H1 (cell line): Measurements from ENCODE around the gene CSE1L. TPM values are rescaled to one million over a fixed set of nuclear protein-coding genes. Genes with fewer than 3 reads are reported as not detected.
"Not testable (repeated sequence)": the region's sequence is repeated elsewhere in the genome, so short reads cannot be mapped to it uniquely, and the experiment has no call there.

ENCODE experiments used
- CTCF ChIA-PET: fragments of 300-600 bp; sonication (Branson Sonifier 250); formaldehyde crosslinking; loops from one replicate; lab custom pipeline; 2021; ENCODE audit not compliant: partially characterized antibody; lab: Charles Lee
- POLR2A ChIA-PET: fragments of 300-600 bp; sonication (Branson Sonifier 250); formaldehyde crosslinking; loops from one replicate; lab custom pipeline; 2021; ENCODE audit warnings: inconsistent platforms; ENCODE audit not compliant: partially characterized antibody; lab: Charles Lee
- DNase-seq, 2 experiments: peaks; one replicate each; pipeline versions ENCODE4 v3.0.0 to v3.0.0-alpha.2; 2010 to 2022; ENCODE audit warnings: low spot score in 2 of 2, low read depth in 1 of 2, mixed read lengths in 1 of 2
- FAIRE-seq: peaks from 2 replicates; lab custom pipeline; 2011; peaks lifted over from hg19 to GRCh38; lab: Jason Lieb, UNC
- H2AFZ ChIP-seq: 2 replicates; pipeline ENCODE4 v1.8.1; 2012; ENCODE audit warnings: low read length, inconsistent platforms
- H2AK5ac ChIP-seq: 2 replicates; pipeline ENCODE4 v1.6.1; 2013; ENCODE audit warnings: low read depth, low read length
- H2BK120ac ChIP-seq: replicated peaks from 2 replicates; pipeline ENCODE3; 2013; ENCODE audit warnings: low read depth, low read length, inconsistent platforms
- H2BK12ac ChIP-seq: 2 replicates; pipeline ENCODE4 v1.6.1; 2013; ENCODE audit warnings: low read depth, low read length
- H2BK15ac ChIP-seq: 2 replicates; pipeline ENCODE4 v1.6.1; 2013; ENCODE audit warnings: low read length
- H2BK20ac ChIP-seq: 2 replicates; pipeline ENCODE4 v1.6.1; 2013; ENCODE audit warnings: low read length
- H2BK5ac ChIP-seq: 2 replicates; pipeline ENCODE4 v1.6.1; 2013; ENCODE audit warnings: low read depth, low read length
- H3K14ac ChIP-seq: 2 replicates; pipeline ENCODE4 v1.6.1; 2013; ENCODE audit warnings: inconsistent platforms; ENCODE audit not compliant: insufficient read length
- H3K18ac ChIP-seq: 2 replicates; pipeline ENCODE4 v1.6.1; 2013; ENCODE audit warnings: low read length; ENCODE audit errors: extremely low read depth
- H3K23ac ChIP-seq: 2 replicates; pipeline ENCODE4 v1.6.1; 2013; ENCODE audit warnings: inconsistent platforms; ENCODE audit not compliant: insufficient read length
- H3K23me2 ChIP-seq: 2 replicates; pipeline ENCODE4 v1.6.1; 2013; ENCODE audit warnings: low read depth, low read length
- H3K27ac ChIP-seq: 2 replicates; pipeline ENCODE4 v1.6.1; 2011; ENCODE audit warnings: low read depth, low read length, inconsistent platforms
- H3K27me3 ChIP-seq, 4 experiments: replicated peaks in 1 of 4; 1 replicate in 1 of 4; 2 replicates in 3 of 4; pipeline versions ENCODE4 v1.6.1 to v1.8.1; 2011 to 2013; ENCODE audit warnings: low read length in 3 of 4, mild to moderate bottlenecking in 3 of 4, inconsistent platforms in 2 of 4, mixed read lengths in 2 of 4, moderate library complexity in 1 of 4; ENCODE audit not compliant: control insufficient read depth in 3 of 4, insufficient read depth in 3 of 4; ENCODE audit errors: extremely low read depth in 1 of 4
- H3K36me3 ChIP-seq, 4 experiments: 2 replicates each; pipeline versions ENCODE4 v1.6.1 to v1.8.1; 2011 to 2013; ENCODE audit warnings: mild to moderate bottlenecking in 4 of 4, low read length in 3 of 4, moderate library complexity in 2 of 4, control low read depth in 1 of 4, inconsistent platforms in 1 of 4; ENCODE audit not compliant: insufficient read depth in 4 of 4, control insufficient read depth in 2 of 4
- H3K4ac ChIP-seq: replicated peaks from 2 replicates; pipeline ENCODE3; 2013; ENCODE audit warnings: low read length, low read depth, mixed read lengths, inconsistent platforms; ENCODE audit not compliant: insufficient read length
- H3K4me1 ChIP-seq, 4 experiments: replicated peaks in 1 of 4; 1 replicate in 1 of 4; 2 replicates in 3 of 4; pipeline versions ENCODE4 v1.6.1 to v1.8.1; 2011 to 2013; ENCODE audit warnings: low read length in 3 of 4, inconsistent platforms in 2 of 4, mixed read lengths in 1 of 4; ENCODE audit not compliant: insufficient read depth in 4 of 4, control insufficient read depth in 3 of 4
- H3K4me2 ChIP-seq, 2 experiments: 2 replicates each; pipeline versions ENCODE4 v1.6.1 to v1.8.1; 2011 to 2013; ENCODE audit warnings: low read depth in 2 of 2, low read length in 2 of 2, control low read depth in 1 of 2, inconsistent platforms in 1 of 2, mild to moderate bottlenecking in 1 of 2; ENCODE audit not compliant: insufficient read depth in 1 of 2
- H3K4me3 ChIP-seq, 4 experiments: fragments of 200-600, 300-600 bp in 1 of 4; sonication (generic), shearing (Covaris generic), sonication (Bioruptor Twin) in 1 of 4; 2 replicates each; pipeline versions ENCODE4 v1.5.1 to v1.8.1; 2011 to 2016; ENCODE audit warnings: low read length in 4 of 4, low read depth in 3 of 4, control low read depth in 2 of 4, inconsistent platforms in 2 of 4, mild to moderate bottlenecking in 2 of 4, mixed read lengths in 1 of 4, moderate library complexity in 1 of 4; ENCODE audit not compliant: insufficient read depth in 2 of 4; ENCODE audit errors: extremely low read depth in 1 of 4
- H3K56ac ChIP-seq: replicated peaks from 2 replicates; pipeline ENCODE3; 2013; ENCODE audit warnings: low read depth, mild to moderate bottlenecking, mixed read lengths, low read length, inconsistent platforms; ENCODE audit not compliant: insufficient read length
- H3K79me1 ChIP-seq: 2 replicates; pipeline ENCODE4 v1.6.1; 2013; ENCODE audit warnings: low read depth, low read length, control low read depth
- H3K79me2 ChIP-seq, 2 experiments: 2 replicates each; pipeline versions ENCODE4 v1.6.1 to v1.8.1; 2012 to 2013; ENCODE audit warnings: low read length in 2 of 2, mild to moderate bottlenecking in 2 of 2, inconsistent platforms in 1 of 2; ENCODE audit not compliant: insufficient read depth in 2 of 2, control insufficient read depth in 1 of 2
- H3K9ac ChIP-seq, 4 experiments: replicated peaks in 1 of 4; 1 replicate in 1 of 4; 2 replicates in 3 of 4; pipeline versions ENCODE4 v1.6.1 to v1.8.1; 2011 to 2013; ENCODE audit warnings: low read depth in 3 of 4, low read length in 3 of 4, control low read depth in 2 of 4, mild to moderate bottlenecking in 2 of 4, moderate library complexity in 2 of 4, inconsistent platforms in 1 of 4; ENCODE audit errors: extremely low read depth in 1 of 4
- H3K9me3 ChIP-seq, 2 experiments: 2 replicates each; pipeline versions ENCODE4 v1.6.1 to v1.8.1; 2012 to 2013; ENCODE audit warnings: mild to moderate bottlenecking in 2 of 2, moderate library complexity in 2 of 2, control low read depth in 1 of 2, inconsistent platforms in 1 of 2, low read depth in 1 of 2, low read length in 1 of 2, mixed read lengths in 1 of 2; ENCODE audit not compliant: insufficient read depth in 2 of 2
- H4K20me1 ChIP-seq, 2 experiments: replicated peaks in 1 of 2; 2 replicates each; pipeline versions ENCODE3 to v1.8.1; 2011 to 2013; ENCODE audit warnings: inconsistent platforms in 2 of 2, low read length in 2 of 2, mild to moderate bottlenecking in 1 of 2; ENCODE audit not compliant: insufficient read depth in 2 of 2, control insufficient read depth in 1 of 2
- H4K5ac ChIP-seq: 2 replicates; pipeline ENCODE4 v1.6.1; 2013; ENCODE audit warnings: low read length, low read depth, mixed read lengths, inconsistent platforms; ENCODE audit not compliant: insufficient read length
- H4K8ac ChIP-seq: 2 replicates; pipeline ENCODE4 v1.8.0; 2013; ENCODE audit warnings: mild to moderate bottlenecking, moderate library complexity, low read length, inconsistent platforms; ENCODE audit not compliant: insufficient read depth; ENCODE audit errors: extremely low read depth
- H4K91ac ChIP-seq: replicated peaks from 2 replicates; pipeline ENCODE3; 2013; ENCODE audit warnings: low read length, mixed read lengths, inconsistent platforms; ENCODE audit not compliant: insufficient read length
- WGBS, 2 experiments: shearing (Covaris generic) in 1 of 2; methylation state at CpG; one replicate each; pipeline versions ENCODE4 v1.1.6 to v1.1.7; 2013 to 2015; ENCODE audit warnings: low lambda C conversion rate in 2 of 2, mixed read lengths in 2 of 2, inconsistent platforms in 1 of 2, low coverage in 1 of 2, missing lambda C conversion rate in 1 of 2; ENCODE audit not compliant: insufficient replicate concordance in 2 of 2, insufficient coverage in 1 of 2, insufficient read length in 1 of 2; ENCODE audit errors: extremely low coverage in 1 of 2, missing lambda C conversion rate in 1 of 2; 5-methylcytosine and 5-hydroxymethylcytosine counted together
- polyA plus RNA-seq, 7 experiments: library from polyadenylated mRNA; depleted of rRNA in 3 of 7; stranded (reverse) in 5 of 7; unstranded in 2 of 7; fragments of >200 nt in 5 of 7; fragments of 200-250 nt in 2 of 7; gene quantifications; 1 replicate in 5 of 7; 2 replicates in 1 of 7; 4 replicates in 1 of 7; pipeline versions ENCODE4 v1.2.1 to v1.2.3, GENCODE V29; 2011 to 2013; ENCODE audit warnings: missing spikeins in 2 of 7, mixed read lengths in 2 of 7
- total RNA-seq: library from RNA; stranded (reverse); fragmentation: NEBNext Ultra II Directional; extraction: Animal tissue kit (Norgen Biotek cat#: 25700); gene quantifications from 2 replicates; pipeline ENCODE4 v1.2.1, GENCODE V29; 2021

CSE1L gene
- total and polyA plus RNA-seq, 2 of the 8 experiments (the other 6 are each of a cell fraction or from before 2014, with no cell fraction given): 94.1 to 269 TPM

GRCh38 chr20:49082295-49082694 lies 36.2 kb downstream of the CSE1L start:
- H3K56ac ChIP-seq, H4K20me1 ChIP-seq, H3K23ac ChIP-seq, H3K4me1 ChIP-seq, H3K4ac ChIP-seq, H2BK120ac ChIP-seq, H3K79me1 ChIP-seq, H4K91ac ChIP-seq, H2BK15ac ChIP-seq, H2AK5ac ChIP-seq, H2BK5ac ChIP-seq, H3K14ac ChIP-seq, H2BK12ac ChIP-seq, FAIRE-seq, H2BK20ac ChIP-seq, H4K5ac ChIP-seq, H3K27me3 ChIP-seq, H3K9ac ChIP-seq, H3K27ac ChIP-seq, H3K9me3 ChIP-seq, H3K79me2 ChIP-seq, H3K23me2 ChIP-seq, H3K4me3 ChIP-seq, H4K8ac ChIP-seq, H3K4me2 ChIP-seq, H2AFZ ChIP-seq, H3K18ac ChIP-seq, DNase-seq: not testable (repeated sequence)
- CTCF ChIA-PET: interaction anchor here (0.7 kb wide), 1 partner anchor 22 kb away, joined by 3 read pairs; no protein-coding TSS in a partner anchor
- 93% methylated on average over 12 of the region's 12 CpGs; no CpG with 5 or more reads in 1 of the 2 experiments for WGBS, 2 experiments
- H3K36me3 ChIP-seq: peaks cover 41 to 99% (median 78%) of the 10 kb centered on the region in 4 experiments
- POLR2A ChIA-PET: interaction anchor here (1.6 to 2.1 kb wide), 2 partner anchors 19 to 31 kb away, joined by 3 to 6 read pairs; no protein-coding TSS in a partner anchor
